K562 treated with DMSO at 1 percent for 24 hours (cell line): Measurements from ENCODE around the gene DISP1. TPM values are rescaled to one million over a fixed set of nuclear protein-coding genes. Genes with fewer than 3 reads are reported as not detected.

Experiments
- total RNA-seq: library from RNA; unstranded; fragments of 300-600 nt; gene quantifications from 2 replicates; pipeline ENCODE4 v1.2.3, GENCODE V29; 2022; ENCODE audit warnings: low read depth; ENCODE audit not compliant: insufficient read depth

The DISP1 gene, protein sequence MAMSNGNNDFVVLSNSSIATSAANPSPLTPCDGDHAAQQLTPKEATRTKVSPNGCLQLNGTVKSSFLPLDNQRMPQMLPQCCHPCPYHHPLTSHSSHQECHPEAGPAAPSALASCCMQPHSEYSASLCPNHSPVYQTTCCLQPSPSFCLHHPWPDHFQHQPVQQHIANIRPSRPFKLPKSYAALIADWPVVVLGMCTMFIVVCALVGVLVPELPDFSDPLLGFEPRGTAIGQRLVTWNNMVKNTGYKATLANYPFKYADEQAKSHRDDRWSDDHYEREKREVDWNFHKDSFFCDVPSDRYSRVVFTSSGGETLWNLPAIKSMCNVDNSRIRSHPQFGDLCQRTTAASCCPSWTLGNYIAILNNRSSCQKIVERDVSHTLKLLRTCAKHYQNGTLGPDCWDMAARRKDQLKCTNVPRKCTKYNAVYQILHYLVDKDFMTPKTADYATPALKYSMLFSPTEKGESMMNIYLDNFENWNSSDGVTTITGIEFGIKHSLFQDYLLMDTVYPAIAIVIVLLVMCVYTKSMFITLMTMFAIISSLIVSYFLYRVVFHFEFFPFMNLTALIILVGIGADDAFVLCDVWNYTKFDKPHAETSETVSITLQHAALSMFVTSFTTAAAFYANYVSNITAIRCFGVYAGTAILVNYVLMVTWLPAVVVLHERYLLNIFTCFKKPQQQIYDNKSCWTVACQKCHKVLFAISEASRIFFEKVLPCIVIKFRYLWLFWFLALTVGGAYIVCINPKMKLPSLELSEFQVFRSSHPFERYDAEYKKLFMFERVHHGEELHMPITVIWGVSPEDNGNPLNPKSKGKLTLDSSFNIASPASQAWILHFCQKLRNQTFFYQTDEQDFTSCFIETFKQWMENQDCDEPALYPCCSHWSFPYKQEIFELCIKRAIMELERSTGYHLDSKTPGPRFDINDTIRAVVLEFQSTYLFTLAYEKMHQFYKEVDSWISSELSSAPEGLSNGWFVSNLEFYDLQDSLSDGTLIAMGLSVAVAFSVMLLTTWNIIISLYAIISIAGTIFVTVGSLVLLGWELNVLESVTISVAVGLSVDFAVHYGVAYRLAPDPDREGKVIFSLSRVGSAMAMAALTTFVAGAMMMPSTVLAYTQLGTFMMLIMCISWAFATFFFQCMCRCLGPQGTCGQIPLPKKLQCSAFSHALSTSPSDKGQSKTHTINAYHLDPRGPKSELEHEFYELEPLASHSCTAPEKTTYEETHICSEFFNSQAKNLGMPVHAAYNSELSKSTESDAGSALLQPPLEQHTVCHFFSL (N-terminal part only)
- total RNA-seq, result 0.81 and 1.0 TPM in 2 replicates

DNA sequence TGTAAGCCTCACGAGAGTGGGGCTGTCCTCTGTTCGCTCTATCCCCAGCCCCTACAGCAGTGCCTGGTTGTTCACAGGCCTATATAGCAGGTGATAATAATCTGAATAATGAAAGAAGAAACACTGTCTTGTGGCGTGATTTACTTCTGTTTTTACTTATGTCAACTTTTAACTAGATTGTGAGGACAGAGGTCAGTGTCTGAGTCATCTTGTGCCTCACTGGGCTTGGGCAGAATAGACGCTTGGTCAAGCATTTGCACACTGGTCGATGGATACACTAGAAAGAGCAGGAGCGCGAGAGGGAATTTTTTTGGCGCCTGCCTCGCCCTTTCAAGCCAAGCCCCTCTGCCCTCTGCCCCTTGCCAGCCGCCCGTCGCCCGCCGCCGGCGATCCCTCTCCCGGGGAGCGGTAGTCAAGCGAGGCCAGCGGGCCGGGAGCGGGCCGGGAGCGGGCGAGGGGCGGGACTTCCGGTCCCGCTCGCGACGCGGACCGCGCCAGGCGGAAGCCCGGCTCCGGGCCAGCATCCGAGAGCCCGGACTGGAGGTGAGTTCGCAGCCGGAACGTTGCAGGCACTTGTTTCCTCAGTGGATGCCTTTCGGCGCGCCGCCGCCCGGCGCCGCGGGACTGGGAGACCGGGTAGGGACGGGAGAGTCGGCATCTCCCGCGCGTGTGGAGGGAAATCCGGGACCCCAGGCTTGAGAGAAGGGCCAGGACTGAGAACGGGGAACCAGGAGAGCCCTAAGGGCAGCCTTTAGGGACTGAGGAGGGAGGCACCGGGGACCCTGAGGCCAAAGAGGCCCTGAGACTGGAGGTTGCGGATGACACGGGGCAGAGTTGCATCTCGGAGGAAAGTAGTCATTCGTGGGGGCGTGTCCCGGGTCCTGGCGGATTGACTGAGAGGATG lies at the start of gene DISP1:
TSS of gene DISP1 (plus strand) at position 504 of the 904 bp plus-strand sequence. CDS start 127,785 bp downstream, outside the sequence.

Other genes with a start within 250 kb of the DISP1 start
- 3.7 and 4.1 TPM in 2 replicates for gene TAF1A, start 225.1 kb upstream of the DISP1 start, total RNA-seq
- gene MIA3, start 196.9 kb upstream of the DISP1 start, total RNA-seq, result 35.0 and 48.2 TPM in 2 replicates
- 30.9 and 36.5 TPM in 2 replicates for gene AIDA, start 102.5 kb upstream of the DISP1 start, total RNA-seq
- 22.2 and 23.9 TPM in 2 replicates for gene BROX, start 102.5 kb upstream of the DISP1 start, total RNA-seq
- not detected in 2 replicates for gene FAM177B, start 77.8 kb upstream of the DISP1 start, total RNA-seq